ENCODE data around the gene NPVF.

- TF ChIP-seq CTCF (IDR thresholded peaks at IDR 0.05) (no peak), POLR2A (IDR thresholded peaks at IDR 0.05) (no peak)
Measured at GRCh38 chr7:25189197-25189596, 39.1 kb downstream of the NPVF start.
